ENCODE measurements around the gene CBX2.
A peak's percentile ranks its signal among the peaks of the same experiment; 100 is the strongest.

CBX2 gene

GRCh38 chr17:79799538-79800324 is 21.8 kb downstream of the CBX2 start:
- Histone ChIP-seq H3K4me1 (ENCODE audit: insufficient read depth, low read length) (peaks cover 7% of the 10 kb centered on the region), H3K4me3 (ENCODE audit: low read length) (no peak overlapping the region), H3K27me3 (ENCODE audit: insufficient read depth, low read length) (peaks cover 93% of the 10 kb centered on the region)

GRCh38 chr17:79800325-79801155 is 22.6 kb downstream of the CBX2 start:
- H3K9me3 ChIP-seq (ENCODE audit: insufficient read depth, low read depth, low read length), result peaks cover 13% of the 10 kb centered on the region; the same call in 1 of the 2 replicates
- peak overlapping the region; percentile 53; the same call in 1 of the 2 replicates for H3K4me3 ChIP-seq (ENCODE audit: low read length)
- peaks cover 93% of the 10 kb centered on the region for H3K27me3 ChIP-seq (ENCODE audit: insufficient read depth, low read length)
- peaks cover 12% of the 10 kb centered on the region for H3K4me1 ChIP-seq (ENCODE audit: insufficient read depth, low read length)
- no peak overlapping the region for H3K27ac ChIP-seq (ENCODE audit: low read length)
- H3K9ac ChIP-seq (ENCODE audit: low read depth, low read length), result no peak overlapping the region
- H3K36me3 ChIP-seq (ENCODE audit: insufficient read depth, low read depth, low read length), result no peaks in the 10 kb centered on the region

More at GRCh38 chr17:79799538-79800324, 21.8 kb downstream of the CBX2 start:
- H3K9ac ChIP-seq (ENCODE audit: low read depth, low read length), result no peak overlapping the region
- H3K27ac ChIP-seq (ENCODE audit: low read length), result no peak overlapping the region
- no peaks in the 10 kb centered on the region for H3K36me3 ChIP-seq (ENCODE audit: insufficient read depth, low read depth, low read length)
- H3K9me3 ChIP-seq (ENCODE audit: insufficient read depth, low read depth, low read length), result peaks cover 13% of the 10 kb centered on the region; the same call in 1 of the 2 replicates

GRCh38 chr17:79801156-79802038 is 23.4 kb downstream of the CBX2 start:
- no peak overlapping the region for H3K9ac ChIP-seq (ENCODE audit: low read depth, low read length)
- no peak overlapping the region for H3K27ac ChIP-seq (ENCODE audit: low read length)
- peaks cover 13% of the 10 kb centered on the region; the same call in 1 of the 2 replicates for H3K9me3 ChIP-seq (ENCODE audit: insufficient read depth, low read depth, low read length)
- H3K4me3 ChIP-seq (ENCODE audit: low read length), result peak overlapping the region; percentile 53; the same call in 1 of the 2 replicates
- H3K36me3 ChIP-seq (ENCODE audit: insufficient read depth, low read depth, low read length), result no peaks in the 10 kb centered on the region
- peaks cover 93% of the 10 kb centered on the region for H3K27me3 ChIP-seq (ENCODE audit: insufficient read depth, low read length)
- H3K4me1 ChIP-seq (ENCODE audit: insufficient read depth, low read length), result peaks cover 17% of the 10 kb centered on the region

- peaks cover 18% of the 10 kb centered on the region; the same call in 1 of the 2 replicates for H3K4me1 ChIP-seq (ENCODE audit: insufficient read depth, low read length)
- H3K9me3 ChIP-seq (ENCODE audit: insufficient read depth, low read depth, low read length), result peaks cover 13% of the 10 kb centered on the region; the same call in 1 of the 2 replicates
- H3K9ac ChIP-seq (ENCODE audit: low read depth, low read length), result no peak overlapping the region
- no peak overlapping the region for H3K27ac ChIP-seq (ENCODE audit: low read length)
- H3K36me3 ChIP-seq (ENCODE audit: insufficient read depth, low read depth, low read length), result no peaks in the 10 kb centered on the region
- no peak overlapping the region for H3K4me3 ChIP-seq (ENCODE audit: low read length)
- H3K27me3 ChIP-seq (ENCODE audit: insufficient read depth, low read length), result peaks cover 96% of the 10 kb centered on the region
Observed at GRCh38 chr17:79802039-79802735, 24.2 kb downstream of the CBX2 start.

GRCh38 chr17:79802736-79803420 is 24.9 kb downstream of the CBX2 start:
- Histone ChIP-seq H3K36me3 (ENCODE audit: insufficient read depth, low read depth, low read length) (no peaks in the 10 kb centered on the region), H3K27ac (ENCODE audit: low read length) (no peak overlapping the region), H3K27me3 (ENCODE audit: insufficient read depth, low read length) (peaks cover 100% of the 10 kb centered on the region), H3K9ac (ENCODE audit: low read depth, low read length) (no peak overlapping the region), H3K4me1 (ENCODE audit: insufficient read depth, low read length) (peaks cover 18% of the 10 kb centered on the region; the same call in 1 of the 2 replicates), H3K9me3 (ENCODE audit: insufficient read depth, low read depth, low read length) (peaks cover 13% of the 10 kb centered on the region; the same call in 1 of the 2 replicates), H3K4me3 (ENCODE audit: low read length) (no peak overlapping the region)

- H3K27me3 ChIP-seq (ENCODE audit: insufficient read depth, low read length), result peaks cover 100% of the 10 kb centered on the region
- no peaks in the 10 kb centered on the region for H3K36me3 ChIP-seq (ENCODE audit: insufficient read depth, low read depth, low read length)
- no peak overlapping the region for H3K9ac ChIP-seq (ENCODE audit: low read depth, low read length)
- H3K4me3 ChIP-seq (ENCODE audit: low read length), result no peak overlapping the region
- peaks cover 10% of the 10 kb centered on the region; the same call in 1 of the 2 replicates for H3K9me3 ChIP-seq (ENCODE audit: insufficient read depth, low read depth, low read length)
- no peak overlapping the region for H3K27ac ChIP-seq (ENCODE audit: low read length)
- peaks cover 18% of the 10 kb centered on the region; the same call in 1 of the 2 replicates for H3K4me1 ChIP-seq (ENCODE audit: insufficient read depth, low read length)
Observed at GRCh38 chr17:79803421-79803996, 25.6 kb downstream of the CBX2 start.

GRCh38 chr17:79803997-79804855 is 26.3 kb downstream of the CBX2 start:
- Histone ChIP-seq H3K9me3 (ENCODE audit: insufficient read depth, low read depth, low read length) (peaks cover 8% of the 10 kb centered on the region; the same call in 1 of the 2 replicates), H3K36me3 (ENCODE audit: insufficient read depth, low read depth, low read length) (no peaks in the 10 kb centered on the region), H3K4me3 (ENCODE audit: low read length) (no peak overlapping the region), H3K27me3 (ENCODE audit: insufficient read depth, low read length) (peaks cover 100% of the 10 kb centered on the region), H3K4me1 (ENCODE audit: insufficient read depth, low read length) (peaks cover 18% of the 10 kb centered on the region; the same call in 1 of the 2 replicates), H3K27ac (ENCODE audit: low read length) (no peak overlapping the region), H3K9ac (ENCODE audit: low read depth, low read length) (no peak overlapping the region)

- H3K9me3 ChIP-seq (ENCODE audit: insufficient read depth, low read depth, low read length), result peaks cover 8% of the 10 kb centered on the region; the same call in 1 of the 2 replicates
- no peak overlapping the region for H3K9ac ChIP-seq (ENCODE audit: low read depth, low read length)
- H3K36me3 ChIP-seq (ENCODE audit: insufficient read depth, low read depth, low read length), result no peaks in the 10 kb centered on the region
- no peak overlapping the region for H3K27ac ChIP-seq (ENCODE audit: low read length)
- H3K4me3 ChIP-seq (ENCODE audit: low read length), result no peak overlapping the region
- peaks cover 18% of the 10 kb centered on the region; the same call in 1 of the 2 replicates for H3K4me1 ChIP-seq (ENCODE audit: insufficient read depth, low read length)
- peaks cover 98% of the 10 kb centered on the region for H3K27me3 ChIP-seq (ENCODE audit: insufficient read depth, low read length)
Observed at GRCh38 chr17:79804856-79805696, 27.1 kb downstream of the CBX2 start.

GRCh38 chr17:79806446-79806760 is 28.5 kb downstream of the CBX2 start:
- no peak overlapping the region for H3K27ac ChIP-seq (ENCODE audit: low read length)
- H3K9ac ChIP-seq (ENCODE audit: low read depth, low read length), result no peak overlapping the region
- no peak overlapping the region for H3K4me3 ChIP-seq (ENCODE audit: low read length)
- peaks cover 20% of the 10 kb centered on the region; the same call in 1 of the 2 replicates for H3K4me1 ChIP-seq (ENCODE audit: insufficient read depth, low read length)
- peaks cover 8% of the 10 kb centered on the region; the same call in 1 of the 2 replicates for H3K9me3 ChIP-seq (ENCODE audit: insufficient read depth, low read depth, low read length)
- no peaks in the 10 kb centered on the region for H3K36me3 ChIP-seq (ENCODE audit: insufficient read depth, low read depth, low read length)
- peaks cover 98% of the 10 kb centered on the region for H3K27me3 ChIP-seq (ENCODE audit: insufficient read depth, low read length)

All from iPS-20b (cell line).